Sigmoid colon (tissue), 7 donors: ENCODE results near the gene CADM2. TPM values are rescaled to one million over a fixed set of nuclear protein-coding genes. Genes with fewer than 3 reads are reported as not detected.
"Not testable (repeated sequence)": the region's sequence is repeated elsewhere in the genome, so short reads cannot be mapped to it uniquely, and the experiment has no call there.

Experiments used
- DNase-seq: peaks from one replicate; pipeline ENCODE4 v3.0.0-alpha.2; 2019
- H3K27ac ChIP-seq, 4 donors: fragments of 200-600 bp; sonication (generic); one replicate each; pipeline ENCODE4 v1.5.1; 2016 to 2019; ENCODE audit warnings: mild to moderate bottlenecking in 1 of 4
- H3K27me3 ChIP-seq, 3 donors: fragments of 200-600 bp; sonication (generic); one replicate each; pipeline ENCODE4 v1.5.1; 2019; ENCODE audit warnings: mild to moderate bottlenecking in 1 of 3
- H3K36me3 ChIP-seq, 4 donors: fragments of 200-600 bp; sonication (generic); one replicate each; pipeline ENCODE4 v1.5.1; 2016 to 2019
- H3K4me1 ChIP-seq, 4 donors: fragments of 200-600 bp; sonication (generic); one replicate each; pipeline ENCODE4 v1.5.1; 2017 to 2019
- H3K4me3 ChIP-seq, 4 donors: fragments of 200-600 bp; sonication (generic); one replicate each; pipeline ENCODE4 v1.5.1; 2017 to 2019; ENCODE audit warnings: mild to moderate bottlenecking in 2 of 4, moderate library complexity in 1 of 4
- H3K9me3 ChIP-seq, 4 donors: fragments of 200-600 bp in 3 of 4; sonication (generic) in 3 of 4; one replicate each; pipeline versions ENCODE4 v1.5.1 to v1.6.1; 2013 to 2019
- EP300 ChIP-seq, 4 donors: sonication (generic); formaldehyde crosslinking; IDR thresholded peaks; one replicate each; pipeline ENCODE4 v1.6.1; 2017; ENCODE audit warnings: antibody characterized with exemption in 4 of 4
- POLR2A ChIP-seq, 2 donors: fragments of 450-650 bp; IDR thresholded peaks; one replicate each; pipeline ENCODE4 v1.6.1; 2016; ENCODE audit warnings: antibody characterized with exemption in 2 of 2, mild to moderate bottlenecking in 2 of 2, moderate library complexity in 2 of 2
- POLR2AphosphoS5 ChIP-seq, 4 donors: sonication (generic); formaldehyde crosslinking; IDR thresholded peaks; one replicate each; pipeline ENCODE4 v1.6.1; 2017; ENCODE audit warnings: antibody characterized with exemption in 4 of 4
- WGBS, 2 donors: extraction: QIAGEN DNeasy Blood & Tissue Kit; methylation state at CpG; one replicate each; pipeline ENCODE4 v1.1.7; 2013; 5-methylcytosine and 5-hydroxymethylcytosine counted together
- intact Hi-C: fragments of 100-400 bp; cut with DNase I; formaldehyde crosslinking; loops from one replicate; pipeline ENCODE4 v1.15.1; 2023
- polyA plus RNA-seq, 3 donors: library from polyadenylated mRNA; stranded (reverse); fragments of 200-250 nt; gene quantifications; one replicate each; pipeline ENCODE4 v1.2.3, GENCODE V29; 2013
- total RNA-seq, 4 donors: library from RNA; depleted of rRNA; stranded (reverse); fragments of >200 nt; gene quantifications; one replicate each; pipeline ENCODE4 v1.1.0, GENCODE V29; 2016
- TF ChIP-seq, protein P1 (sequence below), 4 experiments: fragments of 450-650 bp in 3 of 4; fragments of 200-600 bp in 1 of 4; IDR thresholded peaks; one replicate each; pipeline ENCODE4 v1.5.1; 2016 to 2019; ENCODE audit warnings: antibody characterized with exemption in 4 of 4, mild to moderate bottlenecking in 3 of 4, moderate library complexity in 2 of 4
- donor health status: healthy with polysubstance abuse.
- donor health status: Bipolar disorder and iron deficiency.
- donor health status: healthy.

The CADM2 gene
- total RNA-seq (10 to 100 TPM; 12.8 to 22.8 (median 17.1) TPM), polyA plus RNA-seq (1 to 10 TPM in 2 of 3 donors, under 1 TPM in 1; 0.46 to 1.6 (median 1.2) TPM)

DNA sequence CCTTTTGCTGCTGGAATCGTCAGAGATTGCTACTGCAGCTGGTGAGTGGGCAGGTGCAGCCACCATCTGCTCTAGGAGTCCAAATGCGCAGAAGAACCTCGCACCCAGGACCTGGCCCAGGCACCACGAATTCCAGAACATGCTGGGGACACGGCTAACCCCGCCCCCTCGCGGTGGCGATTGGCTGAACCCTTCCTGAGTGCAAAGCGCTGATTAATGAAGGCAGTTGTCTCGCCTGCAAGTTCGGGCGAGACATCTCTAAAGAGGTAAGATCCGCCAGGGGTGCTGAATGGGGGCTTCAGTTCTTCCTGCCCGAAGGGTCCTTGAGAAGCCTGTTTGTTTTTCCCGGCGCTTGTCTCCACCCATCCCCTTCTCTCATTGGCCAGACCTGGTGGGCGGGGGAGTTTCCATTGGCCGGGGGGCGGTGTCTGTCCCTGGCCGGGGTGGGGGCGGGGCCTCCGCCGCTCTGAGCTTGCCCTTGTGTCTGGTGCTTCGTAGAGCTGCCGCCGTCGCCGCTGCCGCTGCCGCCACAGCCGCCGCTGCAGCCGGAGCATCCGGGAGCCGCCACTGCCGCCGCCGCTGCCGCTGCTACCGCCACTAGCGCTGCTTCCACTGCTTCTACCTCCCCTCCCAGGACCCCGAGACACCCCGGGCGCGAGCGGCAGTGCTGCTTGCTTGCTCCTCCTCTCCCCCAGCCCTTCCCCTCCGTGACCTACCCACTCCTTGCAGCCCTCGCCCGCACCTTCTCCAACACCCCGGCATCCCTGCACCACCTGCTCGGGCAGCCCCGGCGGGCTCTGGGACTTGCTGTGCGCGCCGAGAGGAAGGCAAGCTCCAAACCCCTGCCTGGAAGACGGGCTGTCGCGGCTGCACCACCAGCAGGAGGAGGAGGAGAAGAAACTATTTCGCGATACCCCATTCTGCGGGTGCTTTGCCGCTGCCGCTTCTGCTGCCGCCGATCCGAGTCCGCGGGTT lies at the start of gene CADM2:
Gene CADM2 (plus strand): TSS at position 495 of the 975 bp plus-strand sequence.
- H3K27ac ChIP-seq, result peak within 1 kb of the TSS; percentile 46 to 68 (median 55)
- 2% methylated on average over 70 of the region's 70 CpGs for WGBS, 2 donors
- DNase-seq, result peak; percentile 93
- intact Hi-C loops, result no loop called here
- peaks cover 0 to 17% (median 12%) of the 10 kb centered on the region in 4 donors for H3K4me1 ChIP-seq
- H3K36me3 ChIP-seq, result no peaks in the 10 kb centered on the region
- no peaks in the 10 kb centered on the region for H3K9me3 ChIP-seq
- peak within 1 kb of the TSS; percentile 45 to 58 (median 54) for H3K4me3 ChIP-seq
- TF ChIP-seq EP300 (IDR thresholded peaks at IDR 0.05) (no peak), POLR2A (IDR thresholded peaks at IDR 0.05) (no peak), POLR2AphosphoS5 (IDR thresholded peaks at IDR 0.05) (peak in 2 of 4 donors; percentile 61 to 77)
- TF ChIP-seq, protein P1, sequence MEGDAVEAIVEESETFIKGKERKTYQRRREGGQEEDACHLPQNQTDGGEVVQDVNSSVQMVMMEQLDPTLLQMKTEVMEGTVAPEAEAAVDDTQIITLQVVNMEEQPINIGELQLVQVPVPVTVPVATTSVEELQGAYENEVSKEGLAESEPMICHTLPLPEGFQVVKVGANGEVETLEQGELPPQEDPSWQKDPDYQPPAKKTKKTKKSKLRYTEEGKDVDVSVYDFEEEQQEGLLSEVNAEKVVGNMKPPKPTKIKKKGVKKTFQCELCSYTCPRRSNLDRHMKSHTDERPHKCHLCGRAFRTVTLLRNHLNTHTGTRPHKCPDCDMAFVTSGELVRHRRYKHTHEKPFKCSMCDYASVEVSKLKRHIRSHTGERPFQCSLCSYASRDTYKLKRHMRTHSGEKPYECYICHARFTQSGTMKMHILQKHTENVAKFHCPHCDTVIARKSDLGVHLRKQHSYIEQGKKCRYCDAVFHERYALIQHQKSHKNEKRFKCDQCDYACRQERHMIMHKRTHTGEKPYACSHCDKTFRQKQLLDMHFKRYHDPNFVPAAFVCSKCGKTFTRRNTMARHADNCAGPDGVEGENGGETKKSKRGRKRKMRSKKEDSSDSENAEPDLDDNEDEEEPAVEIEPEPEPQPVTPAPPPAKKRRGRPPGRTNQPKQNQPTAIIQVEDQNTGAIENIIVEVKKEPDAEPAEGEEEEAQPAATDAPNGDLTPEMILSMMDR (IDR thresholded peaks at IDR 0.05), result peak in 1 of 4 experiments; percentile 13
- H3K27me3 ChIP-seq, result peaks cover 2 to 42% (median 16%) of the 10 kb centered on the region in 3 donors

DNA sequence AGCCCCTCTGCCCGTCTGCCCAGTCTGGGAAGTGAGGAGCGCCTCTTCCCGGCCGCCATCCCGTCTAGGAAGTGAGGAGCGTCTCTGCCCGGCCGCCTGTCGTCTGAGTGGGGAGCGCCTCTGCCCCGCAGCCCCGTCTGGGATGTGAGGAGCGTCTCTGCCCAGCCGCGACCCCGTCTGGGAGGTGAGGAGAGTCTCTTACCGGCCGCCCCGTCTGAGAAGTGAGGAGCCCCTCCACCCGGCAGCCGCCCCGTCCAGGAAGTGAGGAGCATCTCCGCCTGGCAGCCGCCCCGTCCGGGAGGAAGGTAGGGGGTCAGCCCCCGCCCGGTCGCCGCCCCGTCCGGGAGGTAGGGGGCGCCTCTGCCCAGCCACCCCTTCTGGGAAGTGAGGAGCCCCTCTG lies 40.2 kb upstream of the CADM2 start:
- H3K36me3 ChIP-seq, H3K4me3 ChIP-seq, H3K4me1 ChIP-seq, intact Hi-C loops, H3K27me3 ChIP-seq, H3K9me3 ChIP-seq, H3K27ac ChIP-seq: not testable (repeated sequence)
- WGBS, 2 donors, result 95% methylated on average over 33 of the region's 33 CpGs
- peak; percentile 62 for DNase-seq

DNA sequence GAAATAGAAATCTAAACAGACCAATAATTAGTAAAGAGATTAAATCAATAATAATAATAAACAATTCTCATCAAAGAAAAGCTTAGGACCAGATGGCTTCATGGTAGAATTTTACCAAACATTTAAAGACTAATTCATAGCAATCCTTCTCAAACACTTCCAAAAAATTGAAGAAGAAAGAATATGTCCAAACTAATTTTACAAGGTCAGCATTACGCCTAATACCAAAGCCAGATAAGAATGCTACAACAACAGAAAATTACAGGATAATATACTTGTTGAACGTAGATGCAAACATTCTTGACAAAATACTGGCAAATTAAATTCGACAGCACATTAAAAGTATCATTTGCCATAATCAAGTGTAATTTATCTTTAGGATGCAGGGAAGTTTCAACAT lies 36.1 kb upstream of the CADM2 start:
- no peak overlapping the region for H3K4me3 ChIP-seq
- H3K27me3 ChIP-seq, result no peaks in the 10 kb centered on the region
- no peaks in the 10 kb centered on the region for H3K36me3 ChIP-seq
- intact Hi-C loops, result no loop called here
- H3K4me1 ChIP-seq, result no peaks in the 10 kb centered on the region
- H3K9me3 ChIP-seq, result no peaks in the 10 kb centered on the region
- H3K27ac ChIP-seq, result no peak overlapping the region
- TF ChIP-seq EP300 (IDR thresholded peaks at IDR 0.05) (no peak), POLR2A (IDR thresholded peaks at IDR 0.05) (no peak), POLR2AphosphoS5 (IDR thresholded peaks at IDR 0.05) (no peak)
- TF ChIP-seq, protein P1 (IDR thresholded peaks at IDR 0.05), result no peak
- DNase-seq, result no peak
- WGBS, 2 donors, result 84 to 88% methylated on average over 3 of the region's 3 CpGs

DNA sequence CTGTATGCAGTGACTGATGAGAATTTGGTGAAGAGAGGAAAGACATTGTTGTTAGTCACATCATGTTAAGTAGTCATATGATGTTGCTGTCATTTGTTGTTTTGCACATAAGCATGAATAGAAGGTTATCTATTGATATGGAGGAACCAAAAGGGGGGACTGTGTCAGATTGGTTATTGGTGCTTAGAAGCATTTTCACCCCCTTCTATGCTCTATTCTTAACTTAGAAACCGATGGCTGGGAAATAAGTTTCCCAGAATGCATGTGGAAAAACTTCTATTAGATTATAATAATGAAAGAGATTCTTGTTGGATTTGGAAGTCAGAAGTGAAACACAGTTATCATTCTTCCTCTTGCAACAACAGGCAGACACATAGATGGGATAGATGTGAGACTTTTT lies 33.2 kb upstream of the CADM2 start:
- 42 to 65% methylated on average over 1 of the region's 1 CpG for WGBS, 2 donors
- intact Hi-C loops, result no loop called here
- DNase-seq, result no peak

DNA sequence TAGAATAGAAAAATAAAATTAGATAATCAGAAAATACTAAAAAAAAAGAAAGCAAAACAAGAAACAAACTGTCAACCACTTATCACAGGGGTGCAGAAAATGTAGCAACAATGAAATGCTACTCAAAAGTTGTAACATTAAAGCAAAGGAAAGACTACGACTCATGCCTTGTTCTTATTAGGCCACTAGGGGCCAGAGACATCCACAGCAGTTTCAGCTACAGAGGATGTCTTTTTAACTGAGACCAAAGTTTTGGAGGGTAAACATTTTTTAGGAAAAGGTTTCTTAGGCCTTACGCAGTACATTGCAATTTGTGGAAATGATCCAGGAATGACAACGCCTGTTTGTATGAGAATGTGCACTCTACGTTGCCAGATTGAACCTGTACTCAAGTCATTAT lies 15.4 kb upstream of the CADM2 start:
- no peak overlapping the region for H3K27ac ChIP-seq
- intact Hi-C loops, result no loop called here
- no peak overlapping the region for H3K4me3 ChIP-seq
- TF ChIP-seq, protein P1 (IDR thresholded peaks at IDR 0.05), result no peak
- no peak for TF ChIP-seq POLR2A (IDR thresholded peaks at IDR 0.05)
- no peak for TF ChIP-seq POLR2AphosphoS5 (IDR thresholded peaks at IDR 0.05)
- TF ChIP-seq EP300 (IDR thresholded peaks at IDR 0.05), result no peak
- no peaks in the 10 kb centered on the region for H3K9me3 ChIP-seq
- no peaks in the 10 kb centered on the region for H3K27me3 ChIP-seq
- DNase-seq, result no peak
- 65 to 76% methylated on average over 4 of the region's 4 CpGs for WGBS, 2 donors
- no peaks in the 10 kb centered on the region for H3K4me1 ChIP-seq
- H3K36me3 ChIP-seq, result no peaks in the 10 kb centered on the region

More for the DNA sequence above, 33.2 kb upstream of the CADM2 start:
- Histone ChIP-seq H3K27me3 (no peaks in the 10 kb centered on the region), H3K9me3 (no peaks in the 10 kb centered on the region), H3K27ac (no peak overlapping the region), H3K4me3 (no peak overlapping the region), H3K36me3 (no peaks in the 10 kb centered on the region), H3K4me1 (no peaks in the 10 kb centered on the region)
- TF ChIP-seq EP300 (IDR thresholded peaks at IDR 0.05) (no peak), POLR2A (IDR thresholded peaks at IDR 0.05) (no peak), POLR2AphosphoS5 (IDR thresholded peaks at IDR 0.05) (no peak)
- TF ChIP-seq, protein P1 (IDR thresholded peaks at IDR 0.05), result no peak
